Measurements from ENCODE around the gene VMP1.

DNA sequence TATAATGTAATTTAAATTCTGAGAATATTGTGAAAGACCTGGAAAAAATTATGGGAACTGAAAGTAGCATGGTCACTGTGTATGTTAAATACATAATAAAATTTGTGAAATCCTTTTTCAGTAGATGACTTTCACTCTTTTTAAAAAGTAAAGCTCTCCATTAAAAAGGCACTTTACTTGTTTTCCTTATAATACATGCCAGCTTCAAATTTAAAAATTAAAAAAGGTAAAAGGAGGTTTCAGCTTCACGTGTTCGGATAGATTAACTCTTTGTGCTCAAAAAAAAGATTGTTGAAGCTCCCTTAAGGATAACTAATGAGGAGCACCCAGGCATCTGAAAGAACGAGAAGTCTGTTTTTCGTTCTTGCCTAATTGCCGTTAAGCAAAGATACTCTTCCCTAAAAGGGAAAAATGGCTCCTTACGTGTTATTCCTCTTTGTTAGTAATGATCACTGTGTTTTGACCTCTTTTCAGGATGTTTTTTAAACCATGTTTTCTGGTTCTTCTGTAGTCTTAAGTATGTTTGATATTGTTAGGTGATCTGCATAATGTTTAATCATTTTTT, 97.5 kb downstream of the VMP1 start:
- TF ChIP-seq, protein P1, sequence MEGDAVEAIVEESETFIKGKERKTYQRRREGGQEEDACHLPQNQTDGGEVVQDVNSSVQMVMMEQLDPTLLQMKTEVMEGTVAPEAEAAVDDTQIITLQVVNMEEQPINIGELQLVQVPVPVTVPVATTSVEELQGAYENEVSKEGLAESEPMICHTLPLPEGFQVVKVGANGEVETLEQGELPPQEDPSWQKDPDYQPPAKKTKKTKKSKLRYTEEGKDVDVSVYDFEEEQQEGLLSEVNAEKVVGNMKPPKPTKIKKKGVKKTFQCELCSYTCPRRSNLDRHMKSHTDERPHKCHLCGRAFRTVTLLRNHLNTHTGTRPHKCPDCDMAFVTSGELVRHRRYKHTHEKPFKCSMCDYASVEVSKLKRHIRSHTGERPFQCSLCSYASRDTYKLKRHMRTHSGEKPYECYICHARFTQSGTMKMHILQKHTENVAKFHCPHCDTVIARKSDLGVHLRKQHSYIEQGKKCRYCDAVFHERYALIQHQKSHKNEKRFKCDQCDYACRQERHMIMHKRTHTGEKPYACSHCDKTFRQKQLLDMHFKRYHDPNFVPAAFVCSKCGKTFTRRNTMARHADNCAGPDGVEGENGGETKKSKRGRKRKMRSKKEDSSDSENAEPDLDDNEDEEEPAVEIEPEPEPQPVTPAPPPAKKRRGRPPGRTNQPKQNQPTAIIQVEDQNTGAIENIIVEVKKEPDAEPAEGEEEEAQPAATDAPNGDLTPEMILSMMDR (IDR thresholded peaks at IDR 0.05), result no peak
- TF ChIP-seq, protein P2, sequence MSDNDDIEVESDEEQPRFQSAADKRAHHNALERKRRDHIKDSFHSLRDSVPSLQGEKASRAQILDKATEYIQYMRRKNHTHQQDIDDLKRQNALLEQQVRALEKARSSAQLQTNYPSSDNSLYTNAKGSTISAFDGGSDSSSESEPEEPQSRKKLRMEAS (CRISPR knock-in tag; IDR thresholded peaks at IDR 0.05), result no peak
- TF ChIP-seq TCF7 (CRISPR knock-in tag; IDR thresholded peaks at IDR 0.05; ENCODE audit: low read depth) (no peak), ELF4 (CRISPR knock-in tag; IDR thresholded peaks at IDR 0.05; ENCODE audit: low read depth) (no peak), RELA (CRISPR knock-in tag; IDR thresholded peaks at IDR 0.05; ENCODE audit: borderline replicate concordance) (no peak), ATF1 (CRISPR knock-in tag; IDR thresholded peaks at IDR 0.05) (no peak), SMAD4 (CRISPR knock-in tag; IDR thresholded peaks at IDR 0.05) (no peak)
- TF ChIP-seq, protein P3, sequence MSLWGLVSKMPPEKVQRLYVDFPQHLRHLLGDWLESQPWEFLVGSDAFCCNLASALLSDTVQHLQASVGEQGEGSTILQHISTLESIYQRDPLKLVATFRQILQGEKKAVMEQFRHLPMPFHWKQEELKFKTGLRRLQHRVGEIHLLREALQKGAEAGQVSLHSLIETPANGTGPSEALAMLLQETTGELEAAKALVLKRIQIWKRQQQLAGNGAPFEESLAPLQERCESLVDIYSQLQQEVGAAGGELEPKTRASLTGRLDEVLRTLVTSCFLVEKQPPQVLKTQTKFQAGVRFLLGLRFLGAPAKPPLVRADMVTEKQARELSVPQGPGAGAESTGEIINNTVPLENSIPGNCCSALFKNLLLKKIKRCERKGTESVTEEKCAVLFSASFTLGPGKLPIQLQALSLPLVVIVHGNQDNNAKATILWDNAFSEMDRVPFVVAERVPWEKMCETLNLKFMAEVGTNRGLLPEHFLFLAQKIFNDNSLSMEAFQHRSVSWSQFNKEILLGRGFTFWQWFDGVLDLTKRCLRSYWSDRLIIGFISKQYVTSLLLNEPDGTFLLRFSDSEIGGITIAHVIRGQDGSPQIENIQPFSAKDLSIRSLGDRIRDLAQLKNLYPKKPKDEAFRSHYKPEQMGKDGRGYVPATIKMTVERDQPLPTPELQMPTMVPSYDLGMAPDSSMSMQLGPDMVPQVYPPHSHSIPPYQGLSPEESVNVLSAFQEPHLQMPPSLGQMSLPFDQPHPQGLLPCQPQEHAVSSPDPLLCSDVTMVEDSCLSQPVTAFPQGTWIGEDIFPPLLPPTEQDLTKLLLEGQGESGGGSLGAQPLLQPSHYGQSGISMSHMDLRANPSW (CRISPR knock-in tag; conservative IDR thresholded peaks at IDR 0.05; ENCODE audit: low read depth), result no peak
- TF ChIP-seq, protein P4, sequence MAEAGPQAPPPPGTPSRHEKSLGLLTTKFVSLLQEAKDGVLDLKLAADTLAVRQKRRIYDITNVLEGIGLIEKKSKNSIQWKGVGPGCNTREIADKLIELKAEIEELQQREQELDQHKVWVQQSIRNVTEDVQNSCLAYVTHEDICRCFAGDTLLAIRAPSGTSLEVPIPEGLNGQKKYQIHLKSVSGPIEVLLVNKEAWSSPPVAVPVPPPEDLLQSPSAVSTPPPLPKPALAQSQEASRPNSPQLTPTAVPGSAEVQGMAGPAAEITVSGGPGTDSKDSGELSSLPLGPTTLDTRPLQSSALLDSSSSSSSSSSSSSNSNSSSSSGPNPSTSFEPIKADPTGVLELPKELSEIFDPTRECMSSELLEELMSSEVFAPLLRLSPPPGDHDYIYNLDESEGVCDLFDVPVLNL (CRISPR knock-in tag; IDR thresholded peaks at IDR 0.05; ENCODE audit: borderline replicate concordance, low read depth), result no peak
- TF ChIP-seq, protein P5, sequence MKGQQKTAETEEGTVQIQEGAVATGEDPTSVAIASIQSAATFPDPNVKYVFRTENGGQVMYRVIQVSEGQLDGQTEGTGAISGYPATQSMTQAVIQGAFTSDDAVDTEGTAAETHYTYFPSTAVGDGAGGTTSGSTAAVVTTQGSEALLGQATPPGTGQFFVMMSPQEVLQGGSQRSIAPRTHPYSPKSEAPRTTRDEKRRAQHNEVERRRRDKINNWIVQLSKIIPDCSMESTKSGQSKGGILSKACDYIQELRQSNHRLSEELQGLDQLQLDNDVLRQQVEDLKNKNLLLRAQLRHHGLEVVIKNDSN (CRISPR knock-in tag; IDR thresholded peaks at IDR 0.05), result no peak

All from WTC11 (cell line).